DND-41 (cell line): ENCODE data around the gene GLS.

Source experiments
- ATAC-seq: fragments of 200-7000 bp; cut with Tn5 transposase; 3 replicates; pipeline ENCODE4 v1.9.1; 2021; ENCODE audit warnings: low read depth; ENCODE audit not compliant: insufficient read depth
- DNase-seq: peaks from one replicate; pipeline ENCODE4 v3.0.0-alpha.2; 2020
- H2AFZ ChIP-seq: 2 replicates; pipeline ENCODE4 v1.6.0; 2012; ENCODE audit warnings: low read depth, low read length
- H3K27ac ChIP-seq: 2 replicates; pipeline ENCODE4 v1.5.1; 2012; ENCODE audit warnings: low read length, inconsistent platforms
- H3K27me3 ChIP-seq: fragments of 200-600 bp; sonication (generic); 2 replicates; pipeline ENCODE4 v1.6.0; 2012; ENCODE audit warnings: low read length, mild to moderate bottlenecking, inconsistent platforms; ENCODE audit not compliant: insufficient read depth, poor library complexity
- H3K36me3 ChIP-seq: 2 replicates; pipeline ENCODE4 v1.5.1; 2012; ENCODE audit warnings: low read length, inconsistent platforms; ENCODE audit not compliant: insufficient read depth
- H3K4me1 ChIP-seq: 2 replicates; pipeline ENCODE4 v1.5.1; 2012; ENCODE audit warnings: mild to moderate bottlenecking, low read length; ENCODE audit not compliant: insufficient read depth
- H3K4me2 ChIP-seq: 2 replicates; pipeline ENCODE4 v1.6.0; 2012; ENCODE audit warnings: mild to moderate bottlenecking, moderate library complexity, low read length, inconsistent platforms; ENCODE audit not compliant: insufficient read depth
- H3K4me3 ChIP-seq, 2 experiments: fragments of 200-600 bp in 1 of 2; shearing (Covaris generic) in 1 of 2; 2 replicates each; pipeline ENCODE4 v1.5.1; 2012 to 2016; ENCODE audit warnings: inconsistent platforms in 2 of 2, low read length in 2 of 2, mild to moderate bottlenecking in 2 of 2, low read depth in 1 of 2, moderate library complexity in 1 of 2
- H3K79me2 ChIP-seq: 2 replicates; pipeline ENCODE4 v1.6.0; 2012; ENCODE audit warnings: low read length, inconsistent platforms; ENCODE audit not compliant: insufficient read depth
- H3K9ac ChIP-seq: 2 replicates; pipeline ENCODE4 v1.6.0; 2012; ENCODE audit warnings: low read depth, mild to moderate bottlenecking, inconsistent platforms, low read length, moderate library complexity
- H3K9me3 ChIP-seq: 2 replicates; pipeline ENCODE4 v1.5.1; 2012; ENCODE audit warnings: low read length, moderate library complexity, mild to moderate bottlenecking, inconsistent platforms; ENCODE audit not compliant: insufficient read depth, severe bottlenecking
- H4K20me1 ChIP-seq: 2 replicates; pipeline ENCODE4 v1.6.0; 2012; ENCODE audit warnings: low read length; ENCODE audit not compliant: insufficient read depth
- CTCF ChIP-seq: IDR thresholded peaks from 2 replicates; pipeline ENCODE4 v1.5.1; 2012; ENCODE audit warnings: borderline replicate concordance, low read length, moderate library complexity, mild to moderate bottlenecking; ENCODE audit not compliant: poor library complexity, severe bottlenecking; ENCODE audit errors: extremely low read depth
- EZH2 ChIP-seq: IDR thresholded peaks from 3 replicates; pipeline ENCODE4 v1.6.1; 2012; ENCODE audit warnings: borderline replicate concordance, low read depth, mild to moderate bottlenecking, moderate library complexity, low read length, inconsistent platforms; ENCODE audit not compliant: severe bottlenecking

GLS gene

GRCh38 chr2:190840569-190841172 lies 40.0 kb upstream of the GLS start:
- Histone ChIP-seq H3K79me2 (no peaks in the 10 kb centered on the region), H3K27ac (no peak overlapping the region), H3K4me2 (no peak overlapping the region)

GRCh38 chr2:190841707-190842505 lies 38.7 kb upstream of the GLS start:
- no peak for DNase-seq
- no peaks in the 10 kb centered on the region for H3K9me3 ChIP-seq
- TF ChIP-seq CTCF (no peak), EZH2 (no peak)
- H3K36me3 ChIP-seq = no peaks in the 10 kb centered on the region
- H3K27me3 ChIP-seq = peaks cover 11% of the 10 kb centered on the region
- no peaks in the 10 kb centered on the region for H3K4me1 ChIP-seq
- no peaks in the 10 kb centered on the region for H4K20me1 ChIP-seq
- H3K9ac ChIP-seq = no peak overlapping the region
- no peak overlapping the region for H3K27ac ChIP-seq
- H2AFZ ChIP-seq = no peak overlapping the region
- no peak overlapping the region for H3K4me3 ChIP-seq
- no peak overlapping the region for H3K4me2 ChIP-seq
- no peaks in the 10 kb centered on the region for H3K79me2 ChIP-seq
- ATAC-seq = no peak

More at GRCh38 chr2:190840569-190841172, 40.0 kb upstream of the GLS start:
- H3K27me3 ChIP-seq = peaks cover 3% of the 10 kb centered on the region
- H3K36me3 ChIP-seq = no peaks in the 10 kb centered on the region
- no peak for ATAC-seq
- no peak for DNase-seq
- no peak overlapping the region for H2AFZ ChIP-seq
- no peaks in the 10 kb centered on the region for H3K4me1 ChIP-seq
- no peak overlapping the region for H3K9ac ChIP-seq
- TF ChIP-seq CTCF (no peak), EZH2 (no peak)
- no peaks in the 10 kb centered on the region for H3K9me3 ChIP-seq
- H3K4me3 ChIP-seq = no peak overlapping the region
- no peaks in the 10 kb centered on the region for H4K20me1 ChIP-seq

- ATAC-seq (no peak), DNase-seq (no peak)
- H3K9ac ChIP-seq = no peak overlapping the region
- no peak overlapping the region for H3K27ac ChIP-seq
- no peaks in the 10 kb centered on the region for H3K36me3 ChIP-seq
- no peaks in the 10 kb centered on the region for H3K79me2 ChIP-seq
- no peaks in the 10 kb centered on the region for H3K9me3 ChIP-seq
- H2AFZ ChIP-seq = no peak overlapping the region
- H3K27me3 ChIP-seq = peaks cover 14% of the 10 kb centered on the region
- no peak for TF ChIP-seq CTCF
- TF ChIP-seq EZH2 = no peak
- H3K4me2 ChIP-seq = no peak overlapping the region
- H3K4me1 ChIP-seq = no peaks in the 10 kb centered on the region
- no peaks in the 10 kb centered on the region for H4K20me1 ChIP-seq
- no peak overlapping the region for H3K4me3 ChIP-seq
These were observed 38.0 kb upstream of the GLS start for GRCh38 chr2:190842606-190843104.
